ENCODE data around the gene ADAMTSL4. TPM values are rescaled to one million over a fixed set of nuclear protein-coding genes. Genes with fewer than 3 reads are reported as not detected.
A peak's percentile ranks its signal among the peaks of the same experiment; 100 is the strongest.

Gene ADAMTSL4
- total RNA-seq, 1 donor: 5.4 TPM

DNA sequence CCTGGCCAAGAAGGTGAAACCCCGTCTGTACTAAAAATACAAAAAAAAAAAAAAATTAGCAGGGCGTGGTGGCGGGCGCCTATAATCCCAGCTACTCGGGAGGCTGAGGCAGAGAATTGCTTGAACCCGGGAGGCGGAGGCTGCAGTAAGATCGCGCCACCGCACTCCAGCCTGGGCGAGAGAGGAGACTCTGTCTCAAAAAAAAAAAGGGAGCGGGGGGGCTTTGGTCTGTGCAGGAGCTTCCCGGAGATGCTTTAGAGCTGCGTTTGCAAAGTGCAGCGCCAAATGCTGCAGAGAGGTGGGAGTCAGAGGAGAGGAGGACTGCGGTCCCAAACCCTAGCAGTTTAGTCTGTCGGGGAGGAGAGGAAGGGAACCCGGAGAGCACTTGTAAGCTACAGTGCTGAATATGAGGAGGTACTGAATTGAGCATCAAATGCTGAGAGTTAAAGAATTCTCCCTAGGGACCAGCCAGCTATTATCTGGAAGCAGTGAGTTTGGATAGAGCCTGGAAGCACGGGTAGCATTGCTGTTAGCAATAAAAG lies 33.1 kb upstream of the ADAMTSL4 start:
- TF ChIP-seq, protein P1, sequence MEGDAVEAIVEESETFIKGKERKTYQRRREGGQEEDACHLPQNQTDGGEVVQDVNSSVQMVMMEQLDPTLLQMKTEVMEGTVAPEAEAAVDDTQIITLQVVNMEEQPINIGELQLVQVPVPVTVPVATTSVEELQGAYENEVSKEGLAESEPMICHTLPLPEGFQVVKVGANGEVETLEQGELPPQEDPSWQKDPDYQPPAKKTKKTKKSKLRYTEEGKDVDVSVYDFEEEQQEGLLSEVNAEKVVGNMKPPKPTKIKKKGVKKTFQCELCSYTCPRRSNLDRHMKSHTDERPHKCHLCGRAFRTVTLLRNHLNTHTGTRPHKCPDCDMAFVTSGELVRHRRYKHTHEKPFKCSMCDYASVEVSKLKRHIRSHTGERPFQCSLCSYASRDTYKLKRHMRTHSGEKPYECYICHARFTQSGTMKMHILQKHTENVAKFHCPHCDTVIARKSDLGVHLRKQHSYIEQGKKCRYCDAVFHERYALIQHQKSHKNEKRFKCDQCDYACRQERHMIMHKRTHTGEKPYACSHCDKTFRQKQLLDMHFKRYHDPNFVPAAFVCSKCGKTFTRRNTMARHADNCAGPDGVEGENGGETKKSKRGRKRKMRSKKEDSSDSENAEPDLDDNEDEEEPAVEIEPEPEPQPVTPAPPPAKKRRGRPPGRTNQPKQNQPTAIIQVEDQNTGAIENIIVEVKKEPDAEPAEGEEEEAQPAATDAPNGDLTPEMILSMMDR (IDR thresholded peaks at IDR 0.05; ENCODE audit: extremely low read depth, low read depth, low read length): no peak
- peak overlapping the region; percentile 92 for H2AFZ ChIP-seq (ENCODE audit: low read length)
- H3K27ac ChIP-seq (ENCODE audit: low read depth, low read length): no peak overlapping the region
- peaks cover 10% of the 10 kb centered on the region for H3K4me1 ChIP-seq (ENCODE audit: insufficient read depth, low read length)
- H4K20me1 ChIP-seq (ENCODE audit: insufficient read depth, low read length): no peaks in the 10 kb centered on the region
- H3K4me2 ChIP-seq (ENCODE audit: insufficient read depth, low read length): peak overlapping the region; percentile 99
- no peaks in the 10 kb centered on the region for H3K79me2 ChIP-seq (ENCODE audit: insufficient read depth, low read length)
- no peaks in the 10 kb centered on the region for H3K9me3 ChIP-seq (ENCODE audit: low read depth, low read length)
- DNase-seq (ENCODE audit: insufficient read length, low spot score, missing footprints): peak; percentile 69
- H3K27me3 ChIP-seq (ENCODE audit: insufficient read depth, low read length): no peaks in the 10 kb centered on the region
- peaks cover 20% of the 10 kb centered on the region for H3K36me3 ChIP-seq (ENCODE audit: insufficient read depth, low read length)
- peak overlapping the region; percentile 86 for H3K4me3 ChIP-seq (ENCODE audit: insufficient read depth, low read length)

DNA sequence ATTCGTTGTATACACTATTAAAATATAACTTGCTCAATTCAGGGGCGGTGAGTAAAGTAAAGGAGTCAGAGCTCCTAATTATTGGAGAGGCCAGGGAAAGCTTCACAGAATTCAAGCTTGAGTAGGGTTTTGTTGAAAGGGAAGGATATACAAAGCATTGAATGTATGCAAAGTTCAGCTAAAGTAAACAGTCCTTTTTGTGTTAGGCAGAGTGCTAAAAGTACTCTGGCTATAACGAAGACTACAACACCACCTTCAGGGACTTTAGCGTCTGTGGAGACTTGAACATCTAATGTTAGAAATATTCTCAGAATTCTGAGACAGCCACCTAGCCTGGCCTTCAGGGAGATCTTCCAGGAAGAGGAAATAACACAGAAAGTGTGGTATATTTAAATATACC lies 32.6 kb upstream of the ADAMTSL4 start:
- Histone ChIP-seq H3K36me3 (ENCODE audit: insufficient read depth, low read length) (peaks cover 15% of the 10 kb centered on the region), H2AFZ (ENCODE audit: low read length) (no peak overlapping the region), H3K9me3 (ENCODE audit: low read depth, low read length) (no peaks in the 10 kb centered on the region), H3K4me2 (ENCODE audit: insufficient read depth, low read length) (peak overlapping the region; percentile 99), H3K4me3 (ENCODE audit: insufficient read depth, low read length) (peak overlapping the region; percentile 86), H3K27ac (ENCODE audit: low read depth, low read length) (no peak overlapping the region), H3K79me2 (ENCODE audit: insufficient read depth, low read length) (no peaks in the 10 kb centered on the region), H3K4me1 (ENCODE audit: insufficient read depth, low read length) (peaks cover 10% of the 10 kb centered on the region), H3K27me3 (ENCODE audit: insufficient read depth, low read length) (no peaks in the 10 kb centered on the region), H4K20me1 (ENCODE audit: insufficient read depth, low read length) (no peaks in the 10 kb centered on the region)
- DNase-seq (ENCODE audit: insufficient read length, low spot score, missing footprints): peak; percentile 34
- TF ChIP-seq, protein P1 (IDR thresholded peaks at IDR 0.05; ENCODE audit: extremely low read depth, low read depth, low read length): no peak

DNA sequence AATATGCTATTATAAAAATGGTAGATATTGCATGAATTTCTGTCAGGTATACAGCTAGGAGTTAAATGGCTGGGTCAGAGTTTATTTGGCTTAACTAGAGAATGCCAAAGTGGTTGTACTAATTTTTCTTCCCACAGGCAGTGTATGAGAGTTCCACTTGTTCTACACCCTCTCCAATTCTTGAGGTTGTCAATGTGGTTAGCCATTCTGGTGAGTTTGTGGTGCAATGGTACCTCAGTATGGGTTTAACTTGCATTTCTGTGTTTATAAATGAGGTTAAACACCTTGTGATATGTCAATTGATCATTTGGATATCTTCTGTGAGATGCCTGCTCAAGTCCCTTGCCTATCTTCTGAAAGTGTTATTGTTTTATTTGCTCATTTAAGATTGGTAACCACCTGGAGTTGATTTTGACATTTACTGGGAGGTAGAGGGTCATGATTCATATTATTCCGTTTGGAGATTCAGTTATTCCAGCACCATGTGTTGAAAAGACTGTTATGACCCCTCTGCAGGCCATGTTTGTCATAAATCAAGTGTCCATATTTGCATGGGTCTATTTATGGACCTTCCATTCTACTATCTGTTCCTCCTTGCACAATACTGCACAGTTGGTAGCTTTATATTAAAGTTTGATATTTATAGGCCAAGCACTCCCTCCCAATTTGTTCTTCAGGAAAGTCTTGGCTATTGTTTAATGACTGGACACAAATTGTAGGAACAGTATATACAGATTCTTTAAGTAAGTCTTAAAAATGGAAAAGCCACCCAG lies 27.8 kb upstream of the ADAMTSL4 start:
- Histone ChIP-seq H3K27me3 (ENCODE audit: insufficient read depth, low read length) (no peaks in the 10 kb centered on the region), H3K4me2 (ENCODE audit: insufficient read depth, low read length) (no peak overlapping the region), H3K27ac (ENCODE audit: low read depth, low read length) (no peak overlapping the region), H3K4me3 (ENCODE audit: insufficient read depth, low read length) (no peak overlapping the region), H2AFZ (ENCODE audit: low read length) (no peak overlapping the region), H3K36me3 (ENCODE audit: insufficient read depth, low read length) (no peaks in the 10 kb centered on the region), H4K20me1 (ENCODE audit: insufficient read depth, low read length) (no peaks in the 10 kb centered on the region), H3K9me3 (ENCODE audit: low read depth, low read length) (no peaks in the 10 kb centered on the region), H3K79me2 (ENCODE audit: insufficient read depth, low read length) (no peaks in the 10 kb centered on the region), H3K4me1 (ENCODE audit: insufficient read depth, low read length) (peaks cover 5% of the 10 kb centered on the region)
- TF ChIP-seq, protein P1 (IDR thresholded peaks at IDR 0.05; ENCODE audit: extremely low read depth, low read depth, low read length): no peak
- peak; percentile 22 for DNase-seq (ENCODE audit: insufficient read length, low spot score, missing footprints)

DNA sequence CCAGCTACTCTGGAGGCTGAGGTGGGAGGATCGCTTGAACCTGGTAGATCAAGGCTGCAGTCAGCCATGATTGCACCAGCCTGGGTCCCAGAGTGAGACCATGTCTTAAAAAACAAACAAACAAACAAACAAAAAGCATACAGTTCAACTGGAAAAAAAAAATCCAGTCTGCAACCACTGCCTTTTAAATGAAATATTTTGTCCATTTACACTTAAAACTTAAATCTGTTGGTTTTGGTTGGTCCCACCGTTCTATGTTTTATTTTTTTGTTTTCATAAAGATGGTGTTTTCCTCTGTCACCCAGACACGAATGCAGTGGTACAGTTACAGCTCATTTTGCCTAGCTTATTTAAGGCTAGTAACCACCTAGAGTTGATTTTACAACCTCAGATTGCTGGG lies 23.9 kb upstream of the ADAMTSL4 start:
- H4K20me1 ChIP-seq (ENCODE audit: insufficient read depth, low read length): no peaks in the 10 kb centered on the region
- no peak for DNase-seq (ENCODE audit: insufficient read length, low spot score, missing footprints)
- no peak overlapping the region for H3K4me3 ChIP-seq (ENCODE audit: insufficient read depth, low read length)
- TF ChIP-seq, protein P1 (IDR thresholded peaks at IDR 0.05; ENCODE audit: extremely low read depth, low read depth, low read length): no peak
- H3K36me3 ChIP-seq (ENCODE audit: insufficient read depth, low read length): no peaks in the 10 kb centered on the region
- no peaks in the 10 kb centered on the region for H3K27me3 ChIP-seq (ENCODE audit: insufficient read depth, low read length)
- H3K27ac ChIP-seq (ENCODE audit: low read depth, low read length): no peak overlapping the region
- H3K9me3 ChIP-seq (ENCODE audit: low read depth, low read length): no peaks in the 10 kb centered on the region
- no peaks in the 10 kb centered on the region for H3K79me2 ChIP-seq (ENCODE audit: insufficient read depth, low read length)
- H3K4me2 ChIP-seq (ENCODE audit: insufficient read depth, low read length): no peak overlapping the region
- H2AFZ ChIP-seq (ENCODE audit: low read length): no peak overlapping the region
- H3K4me1 ChIP-seq (ENCODE audit: insufficient read depth, low read length): peaks cover 20% of the 10 kb centered on the region

Measured in osteoblast (primary cell).